Parathyroid adenoma (tissue), 2 donors: Measurements from ENCODE around the gene ARRDC3.
A peak's percentile ranks its signal among the peaks of the same experiment; 100 is the strongest.
"Not testable (repeated sequence)": the region's sequence is repeated elsewhere in the genome, so short reads cannot be mapped to it uniquely, and the experiment has no call there.

ENCODE experiments used
- H2AFZ ChIP-seq: fragments of 300-600 bp; sonication (generic); one replicate; pipeline ENCODE4 v1.7.0; 2017; ENCODE audit warnings: antibody characterized with exemption, mild to moderate bottlenecking
- H3K27ac ChIP-seq: fragments of 300-600 bp; sonication (generic); one replicate; pipeline ENCODE4 v1.7.0; 2017
- H3K27me3 ChIP-seq: fragments of 300-600 bp; sonication (generic); one replicate; pipeline ENCODE4 v1.7.0; 2017; ENCODE audit warnings: low read length; ENCODE audit not compliant: control insufficient read depth, insufficient read depth
- H3K36me3 ChIP-seq: fragments of 300-600 bp; sonication (generic); one replicate; pipeline ENCODE4 v1.7.0; 2017; ENCODE audit warnings: low read length; ENCODE audit not compliant: control insufficient read depth, insufficient read depth
- H3K4me1 ChIP-seq: fragments of 300-600 bp; sonication (generic); one replicate; pipeline ENCODE4 v1.7.0; 2017; ENCODE audit warnings: control low read depth
- H3K4me2 ChIP-seq: fragments of 300-600 bp; sonication (generic); one replicate; pipeline ENCODE4 v1.7.0; 2017; ENCODE audit warnings: low read length
- H3K4me3 ChIP-seq: fragments of 300-600 bp; sonication (generic); one replicate; pipeline ENCODE4 v1.7.0; 2017; ENCODE audit warnings: low read depth, low read length
- H3K79me2 ChIP-seq: fragments of 300-600 bp; sonication (generic); one replicate; pipeline ENCODE4 v1.7.0; 2017; ENCODE audit warnings: control low read depth
- H3K9ac ChIP-seq: fragments of 300-600 bp; sonication (generic); one replicate; pipeline ENCODE4 v1.7.0; 2017; ENCODE audit warnings: mild to moderate bottlenecking
- H3K9me3 ChIP-seq: fragments of 300-600 bp; sonication (generic); one replicate; pipeline ENCODE4 v1.7.0; 2017; ENCODE audit warnings: low read length; ENCODE audit not compliant: control insufficient read depth
- CTCF ChIP-seq: fragments of 300-600 bp; sonication (generic); IDR thresholded peaks from one replicate; pipeline ENCODE4 v1.7.0; 2017; ENCODE audit warnings: antibody characterized with exemption, mild to moderate bottlenecking
- donor health status: primary hyperparathyroidism.

ARRDC3 gene

DNA sequence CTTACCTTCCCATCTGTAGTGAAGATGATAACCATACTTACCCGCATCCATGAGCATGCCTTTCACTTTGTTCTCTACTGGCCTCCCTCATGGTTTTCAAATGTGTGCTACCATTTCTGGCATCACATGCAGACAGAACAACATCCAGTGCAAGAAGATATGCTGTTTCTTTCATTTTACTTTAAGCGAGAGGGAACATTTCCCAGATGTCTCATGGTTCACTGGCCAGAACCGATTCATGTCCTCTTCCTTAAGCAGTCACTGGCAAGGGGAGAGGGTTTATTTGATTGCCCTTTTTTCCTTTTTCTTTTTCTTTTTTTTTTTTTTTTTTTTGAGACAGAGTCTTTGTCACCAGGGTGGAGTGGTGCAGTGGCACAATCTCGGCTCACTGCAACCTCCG, 37.7 kb downstream of the ARRDC3 start:
- Histone ChIP-seq H3K4me3 (no peak overlapping the region), H2AFZ (peak overlapping the region; percentile 47), H3K9ac (no peak overlapping the region), H3K79me2 (no peaks in the 10 kb centered on the region), H3K27me3 (no peaks in the 10 kb centered on the region), H3K36me3 (no peaks in the 10 kb centered on the region), H3K4me2 (peak overlapping the region; percentile 55), H3K9me3 (no peaks in the 10 kb centered on the region), H3K27ac (peak overlapping the region; percentile 43), H3K4me1 (no peaks in the 10 kb centered on the region)
- TF ChIP-seq CTCF, result no peak

GRCh38 chr5:91344661-91345200, 38.4 kb downstream of the ARRDC3 start:
- H3K4me3 ChIP-seq, H3K9ac ChIP-seq, H3K4me1 ChIP-seq, H3K36me3 ChIP-seq, H3K9me3 ChIP-seq, H3K79me2 ChIP-seq, H3K27ac ChIP-seq, H3K4me2 ChIP-seq, H3K27me3 ChIP-seq, H2AFZ ChIP-seq: not testable (repeated sequence)

GRCh38 chr5:91343916-91344315, 39.2 kb downstream of the ARRDC3 start:
- H3K4me1 ChIP-seq, result no peaks in the 10 kb centered on the region
- H3K4me2 ChIP-seq, result no peak overlapping the region
- H3K9ac ChIP-seq, result no peak overlapping the region
- H3K9me3 ChIP-seq, result no peaks in the 10 kb centered on the region
- H2AFZ ChIP-seq, result no peak overlapping the region
- H3K4me3 ChIP-seq, result no peak overlapping the region
- H3K27me3 ChIP-seq, result no peaks in the 10 kb centered on the region
- TF ChIP-seq CTCF, result no peak
- no peaks in the 10 kb centered on the region for H3K36me3 ChIP-seq
- H3K79me2 ChIP-seq, result no peaks in the 10 kb centered on the region
- H3K27ac ChIP-seq, result no peak overlapping the region

GRCh38 chr5:91342931-91343330, 40.2 kb downstream of the ARRDC3 start:
- H3K4me1 ChIP-seq, H3K36me3 ChIP-seq, H3K9me3 ChIP-seq, H3K27me3 ChIP-seq, H2AFZ ChIP-seq, H3K4me3 ChIP-seq, H3K79me2 ChIP-seq, H3K4me2 ChIP-seq, H3K27ac ChIP-seq, H3K9ac ChIP-seq: not testable (repeated sequence)

- Histone ChIP-seq H3K4me2 (no peak overlapping the region), H3K27me3 (no peaks in the 10 kb centered on the region), H3K79me2 (no peaks in the 10 kb centered on the region), H3K27ac (no peak overlapping the region), H3K4me1 (no peaks in the 10 kb centered on the region), H3K36me3 (no peaks in the 10 kb centered on the region), H2AFZ (peak overlapping the region; percentile 28), H3K9ac (no peak overlapping the region), H3K4me3 (no peak overlapping the region), H3K9me3 (no peaks in the 10 kb centered on the region)
- TF ChIP-seq CTCF, result no peak
Observed at GRCh38 chr5:91341154-91341553, 42.0 kb downstream of the ARRDC3 start.

DNA sequence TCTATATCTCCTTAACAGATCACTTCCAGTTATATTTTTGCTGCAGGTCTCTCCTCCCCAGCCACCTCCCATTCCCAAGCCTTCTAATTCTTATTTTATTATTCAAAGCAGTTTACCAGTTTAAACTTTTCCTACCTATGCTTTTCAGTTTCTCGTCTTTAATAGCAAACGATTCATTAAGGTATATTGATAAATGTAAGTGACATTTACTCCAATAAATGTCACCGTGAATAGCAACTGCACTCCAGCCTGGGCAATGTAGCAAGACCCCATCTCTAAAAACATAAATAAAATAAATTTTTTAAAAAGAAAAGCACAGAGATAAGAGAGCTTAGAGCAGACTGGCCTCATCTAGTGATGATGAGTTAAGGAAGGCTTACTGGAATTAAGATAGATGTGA, 42.6 kb downstream of the ARRDC3 start:
- no peak overlapping the region for H3K4me2 ChIP-seq
- no peak overlapping the region for H3K27ac ChIP-seq
- no peak overlapping the region for H2AFZ ChIP-seq
- no peak for TF ChIP-seq CTCF
- no peaks in the 10 kb centered on the region for H3K27me3 ChIP-seq
- no peaks in the 10 kb centered on the region for H3K9me3 ChIP-seq
- no peaks in the 10 kb centered on the region for H3K4me1 ChIP-seq
- H3K4me3 ChIP-seq, result no peak overlapping the region
- no peaks in the 10 kb centered on the region for H3K36me3 ChIP-seq
- no peaks in the 10 kb centered on the region for H3K79me2 ChIP-seq
- H3K9ac ChIP-seq, result no peak overlapping the region
